Ammon's horn (tissue), 1 donor: ENCODE measurements around the gene NLGN2.
A peak's percentile ranks its signal among the peaks of the same experiment; 100 is the strongest.

ENCODE experiments used
- DNase-seq: peaks from one replicate; pipeline ENCODE4 v3.0.0-alpha.2; 2016; ENCODE audit warnings: low spot score

NLGN2 gene

DNA sequence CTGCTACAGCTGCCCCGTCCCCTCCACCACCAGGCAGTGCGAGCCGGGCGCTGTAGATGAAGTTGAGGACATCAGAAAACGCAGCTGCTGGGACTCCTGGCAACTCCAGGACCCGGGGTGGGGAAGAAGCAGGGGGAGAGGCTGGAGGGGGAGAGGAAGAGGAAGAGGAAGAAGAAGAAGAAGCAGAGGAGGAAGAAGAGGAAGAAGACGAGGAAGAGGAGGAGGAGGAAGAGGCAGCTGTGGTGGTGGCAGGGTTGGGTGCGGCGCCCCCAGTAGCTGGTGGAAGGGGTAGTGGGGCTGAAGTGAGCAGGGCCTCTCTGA, 58.6 kb downstream of the NLGN2 start:
- no peak for DNase-seq

DNA sequence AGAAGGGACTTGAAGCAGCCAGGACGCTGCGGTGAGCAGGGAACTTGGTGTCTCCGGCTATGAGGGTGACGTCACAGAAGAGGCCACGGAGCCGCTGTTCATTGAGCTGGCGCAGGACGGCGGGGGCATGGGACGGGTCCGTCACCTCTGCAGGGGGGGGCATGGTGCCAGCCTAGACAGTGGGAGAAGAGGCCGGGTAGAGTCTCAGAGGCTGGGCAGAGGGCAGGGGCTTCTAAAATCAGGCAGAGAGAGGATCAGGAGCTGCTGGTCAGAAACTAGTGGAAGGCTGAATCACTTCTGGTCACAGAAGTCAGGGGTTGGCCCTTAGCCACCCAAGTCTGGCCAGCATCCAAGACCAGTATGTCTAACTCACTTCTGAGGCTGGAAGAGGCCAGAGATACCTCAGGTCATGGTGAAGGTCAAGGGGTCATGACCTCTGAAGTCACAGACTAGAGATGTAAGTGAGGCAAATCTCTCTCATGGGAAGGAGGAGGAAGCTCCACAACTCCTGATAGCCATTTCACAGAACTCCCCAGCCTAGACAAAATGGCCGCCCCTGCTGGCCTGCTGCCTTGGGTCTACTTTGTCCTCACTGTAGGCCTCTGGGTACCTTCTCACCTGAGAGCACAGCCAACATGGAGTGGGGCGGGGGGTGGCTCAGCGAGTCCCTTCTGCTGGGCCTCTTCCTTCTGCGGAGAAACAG, 59.1 kb downstream of the NLGN2 start:
- DNase-seq = peak; percentile 31

- no peak for DNase-seq
Measured at GRCh38 chr17:7467498-7467897, 59.9 kb downstream of the NLGN2 start.

- no peak for DNase-seq
Measured at GRCh38 chr17:7468290-7468689, 60.6 kb downstream of the NLGN2 start.

DNA sequence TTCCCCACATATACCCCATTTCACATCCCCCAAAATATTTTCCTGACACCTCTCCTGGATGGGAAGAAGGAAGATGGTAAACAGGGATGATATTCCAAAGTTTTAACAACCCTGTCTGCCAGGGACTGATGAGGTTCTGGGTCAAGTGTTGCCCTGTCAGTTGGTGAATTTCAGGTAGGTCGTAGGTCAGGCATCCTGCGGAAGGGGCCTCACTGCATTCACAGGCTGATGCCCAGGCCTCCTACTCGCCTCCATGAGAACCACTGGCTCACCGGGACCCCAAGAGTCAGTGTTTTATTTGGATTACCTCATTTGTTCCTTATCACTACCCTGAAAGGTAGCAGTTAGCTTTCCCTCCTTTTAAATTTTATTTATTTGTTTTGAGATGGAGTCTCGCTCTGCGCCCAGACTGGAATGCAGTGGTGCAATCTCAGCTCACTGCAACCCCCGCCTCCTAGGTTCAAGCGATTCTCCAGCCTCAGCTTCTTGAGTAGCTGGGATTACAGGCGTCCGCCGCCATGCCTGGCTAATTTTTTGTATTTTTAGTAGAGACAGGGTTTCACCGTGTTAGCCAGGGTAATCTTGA, 61.3 kb downstream of the NLGN2 start:
- DNase-seq = no peak
